Kidney (tissue), 14 donors: ENCODE measurements around the gene L1CAM. TPM values are rescaled to one million over a fixed set of nuclear protein-coding genes. Genes with fewer than 3 reads are reported as not detected.

Experiments
- DNase-seq, 5 donors: peaks; one replicate each; pipeline ENCODE4 v3.0.0-alpha.2; 2013 to 2020
- FAIRE-seq: peaks from 2 replicates; lab custom pipeline; 2012; peaks lifted over from hg19 to GRCh38; lab: Jason Lieb, UNC
- H3K27ac ChIP-seq, 2 donors: one replicate each; pipeline ENCODE4 v1.7.0; 2013; ENCODE audit warnings: low read depth in 2 of 2, low read length in 2 of 2, inconsistent platforms in 1 of 2
- H3K27me3 ChIP-seq: one replicate; pipeline ENCODE4 v1.7.1; 2013; ENCODE audit warnings: low read length, inconsistent platforms; ENCODE audit not compliant: control insufficient read depth, insufficient read depth
- H3K36me3 ChIP-seq, 3 donors: one replicate each; pipeline versions ENCODE4 v1.7.0 to v1.7.1; 2013; ENCODE audit warnings: low read length in 3 of 3, control low read depth in 1 of 3, inconsistent platforms in 1 of 3; ENCODE audit not compliant: insufficient read depth in 3 of 3, control insufficient read depth in 2 of 3
- H3K4me1 ChIP-seq, 3 donors: one replicate each; pipeline versions ENCODE4 v1.7.0 to v1.7.1; 2013; ENCODE audit warnings: low read length in 3 of 3, inconsistent platforms in 1 of 3, low read depth in 1 of 3; ENCODE audit not compliant: control insufficient read depth in 2 of 3, insufficient read depth in 2 of 3
- H3K4me3 ChIP-seq, 3 donors: one replicate each; pipeline versions ENCODE4 v1.7.0 to v1.8.1; 2013; ENCODE audit warnings: low read length in 3 of 3, control low read depth in 1 of 3, inconsistent platforms in 1 of 3
- H3K9ac ChIP-seq, 3 donors: one replicate each; pipeline versions ENCODE4 v1.7.0 to v1.7.1; 2013; ENCODE audit warnings: low read length in 3 of 3, control low read depth in 1 of 3, inconsistent platforms in 1 of 3
- H3K9me3 ChIP-seq, 3 donors: one replicate each; pipeline versions ENCODE4 v1.7.0 to v1.7.1; 2013; ENCODE audit warnings: low read length in 3 of 3, control low read depth in 1 of 3, inconsistent platforms in 1 of 3; ENCODE audit not compliant: control insufficient read depth in 2 of 3, insufficient read depth in 1 of 3
- CTCF ChIP-seq: IDR thresholded peaks from 3 replicates; pipeline ENCODE4 v1.5.1; 2012; ENCODE audit warnings: mild to moderate bottlenecking, moderate library complexity, borderline replicate concordance; ENCODE audit not compliant: insufficient read depth; ENCODE audit errors: extremely low read depth
- intact Hi-C: fragments of 100-400 bp; cut with DNase I; formaldehyde crosslinking; loops from one replicate; pipeline ENCODE4 v1.11.1; 2022
- polyA plus RNA-seq: library from polyadenylated mRNA; stranded (reverse); fragments of 350-450 nt; fragmentation: Illumina TruSeq; extraction: RNeasy Lipid Tissue Mini Kit (QIAGEN cat#74804); gene quantifications from one replicate; pipeline ENCODE4 v1.2.3, GENCODE V29; 2014; ENCODE audit warnings: low read depth, low replicate concordance; ENCODE audit not compliant: insufficient read depth
- total RNA-seq: library from RNA; stranded (reverse); fragmentation: NEBNext Ultra II Directional; extraction: Animal tissue kit (Norgen Biotek cat#: 25700); gene quantifications from one replicate; pipeline ENCODE4 v1.2.1, GENCODE V29; 2021
- donor health status: control.
- donor health status: control.
- donor health status: control.
- donor health status: control.
- donor health status: control.
- donor health status: DM: yes; HTN: yes; CAD: no.
- donor health status: Normal renal cell carcinoma (clear cell type).

L1CAM gene
- total and polyA plus RNA-seq, 2 donors from 2014 or later: 26.1 to 71.9 TPM

- Histone ChIP-seq H3K9me3 (no peaks in the 10 kb centered on the region), H3K4me1 (peaks cover 0 to 23% (median 7%) of the 10 kb centered on the region in 3 donors), H3K36me3 (peaks cover 0 to 2% (median 0%) of the 10 kb centered on the region in 3 donors), H3K27me3 (no peaks in the 10 kb centered on the region), H3K9ac (peak within 1 kb of the TSS in 1 of 3 donors; percentile 86), H3K27ac (peak within 1 kb of the TSS; percentile 96 to 97), H3K4me3 (peak within 1 kb of the TSS; percentile 56 to 71 (median 57))
- TF ChIP-seq CTCF: no peak
- intact Hi-C loops: no loop called here
- DNase-seq (peak in 2 of 5 donors; percentile 9 to 82), FAIRE-seq (no peak)
These were observed 40.0 kb upstream of the L1CAM start, which contains the start of gene ARHGAP4 for GRCh38 chrX:153925739-153926551. TSS of gene ARHGAP4 (minus strand) at chrX:153926264. CDS start at chrX:153926202, 62 bp downstream.

GRCh38 chrX:153925387-153925738 lies 39.4 kb upstream of the L1CAM start:
- Histone ChIP-seq H3K27me3 (no peaks in the 10 kb centered on the region), H3K9me3 (no peaks in the 10 kb centered on the region), H3K36me3 (peaks cover 0 to 2% (median 0%) of the 10 kb centered on the region in 3 donors), H3K4me1 (peaks cover 0 to 24% (median 7%) of the 10 kb centered on the region in 3 donors), H3K4me3 (peak overlapping the region in 2 of 3 donors; percentile 25 to 56), H3K9ac (no peak overlapping the region), H3K27ac (peak overlapping the region in 1 of 2 donors; percentile 23)
- no peak for TF ChIP-seq CTCF
- intact Hi-C loops: no loop called here
- no peak for DNase-seq
- no peak for FAIRE-seq

- H3K27ac ChIP-seq: peak overlapping the region in 1 of 2 donors; percentile 28
- H3K4me3 ChIP-seq: no peak overlapping the region
These were observed 38.3 kb upstream of the L1CAM start for GRCh38 chrX:153924149-153924861.

More at GRCh38 chrX:153924149-153924861, 38.3 kb upstream of the L1CAM start:
- Histone ChIP-seq H3K9me3 (no peaks in the 10 kb centered on the region), H3K9ac (no peak overlapping the region), H3K4me1 (peaks cover 0 to 24% (median 7%) of the 10 kb centered on the region in 3 donors), H3K36me3 (no peaks in the 10 kb centered on the region), H3K27me3 (no peaks in the 10 kb centered on the region)
- TF ChIP-seq CTCF: peak; percentile 5
- intact Hi-C loops: no loop called here
- FAIRE-seq (no peak), DNase-seq (peak in 3 of 5 donors; percentile 44 to 75 (median 67))
